GM18520 (cell line): ENCODE data around the gene PC.

Source experiments
- ATAC-seq: cut with Tn5 transposase; IDR thresholded peaks from one replicate; pipeline ENCODE4 v1.9.1; 2021; ENCODE audit not compliant: unreplicated experiment

PC gene

DNA sequence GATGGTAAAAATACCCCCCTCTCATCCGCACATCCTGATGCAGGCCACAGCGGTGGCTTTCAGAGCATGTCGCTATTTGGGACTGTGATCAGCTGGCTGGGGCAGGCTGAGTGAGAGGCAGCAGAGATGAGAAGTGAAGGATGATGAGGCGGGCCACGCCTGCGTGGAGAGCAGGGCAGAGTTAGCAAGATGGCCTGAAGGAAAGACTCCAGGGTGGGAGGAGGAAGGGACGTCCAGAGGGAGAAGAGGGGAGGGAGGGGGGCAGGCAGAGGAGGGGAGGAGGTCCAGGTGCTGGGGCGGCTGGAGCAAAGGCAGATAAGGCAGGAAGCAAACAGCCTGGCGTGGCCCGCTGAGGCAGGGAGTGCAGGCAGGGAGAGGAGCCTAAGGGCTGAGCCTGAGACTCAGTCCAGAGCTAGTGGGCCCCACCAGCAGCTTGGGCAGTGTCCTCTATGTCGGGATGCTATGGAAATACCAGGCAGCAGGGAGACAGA is 72.2 kb downstream of the PC start:
- no peak for ATAC-seq

- no peak for ATAC-seq
These were observed 72.7 kb downstream of the PC start for GRCh38 chr11:66885469-66885868.

DNA sequence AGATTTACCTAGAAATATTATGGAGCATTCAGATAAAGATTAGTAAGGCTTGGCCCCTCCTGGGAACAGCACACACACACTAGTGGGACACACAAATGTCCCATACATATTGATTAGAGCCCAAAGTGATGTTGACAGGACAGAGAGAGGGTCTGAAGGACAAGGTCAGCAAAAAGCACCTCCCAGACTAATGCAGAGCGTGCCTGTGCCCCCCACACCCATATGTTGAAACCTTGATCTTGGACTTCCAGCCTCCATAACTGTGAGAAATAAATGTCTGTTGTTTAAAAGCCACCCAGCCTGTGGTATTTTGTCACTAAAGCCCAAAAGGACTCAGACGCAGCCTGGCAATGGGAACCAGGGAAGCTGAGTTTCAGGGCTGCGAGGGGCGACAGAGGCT is 73.7 kb downstream of the PC start:
- ATAC-seq: no peak

GRCh38 chr11:66883016-66883965 is 74.9 kb downstream of the PC start:
- ATAC-seq: no peak

- ATAC-seq: no peak
These were observed 75.6 kb downstream of the PC start for GRCh38 chr11:66882561-66883015.

DNA sequence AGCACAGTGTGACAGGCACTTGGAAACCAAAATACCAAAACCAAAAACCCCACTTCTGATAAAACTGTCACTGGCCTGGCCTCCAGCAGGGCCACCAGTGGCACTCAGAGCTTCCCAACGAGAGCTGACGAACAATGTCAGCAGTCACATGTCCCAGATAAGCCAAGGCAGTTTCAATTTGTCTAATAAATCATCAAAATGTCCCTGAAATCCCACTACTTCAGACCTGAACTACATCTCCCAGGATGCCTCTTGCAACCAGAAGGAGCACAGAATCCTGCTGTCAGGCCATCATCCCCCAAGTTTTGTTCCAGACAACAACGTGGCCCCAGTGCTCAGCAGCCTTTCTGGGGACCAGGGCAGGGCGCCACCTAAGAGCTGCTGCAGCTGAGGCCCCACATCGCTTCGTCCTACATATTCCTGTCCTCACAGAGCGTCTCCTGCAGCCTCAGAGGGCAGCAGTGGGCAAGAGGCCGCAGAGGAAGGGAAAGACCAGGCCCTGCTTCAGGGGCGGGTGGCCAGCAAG is 76.2 kb downstream of the PC start:
- no peak for ATAC-seq

- ATAC-seq: no peak
These were observed 76.7 kb downstream of the PC start for GRCh38 chr11:66881451-66881835.

- ATAC-seq: no peak
These were observed 77.4 kb downstream of the PC start for GRCh38 chr11:66880496-66881450.

- no peak for ATAC-seq
These were observed 78.2 kb downstream of the PC start for GRCh38 chr11:66879999-66880398.

- ATAC-seq: no peak
These were observed 78.6 kb downstream of the PC start for GRCh38 chr11:66879583-66879982.

- ATAC-seq: no peak
These were observed 79.2 kb downstream of the PC start for GRCh38 chr11:66879000-66879399.

DNA sequence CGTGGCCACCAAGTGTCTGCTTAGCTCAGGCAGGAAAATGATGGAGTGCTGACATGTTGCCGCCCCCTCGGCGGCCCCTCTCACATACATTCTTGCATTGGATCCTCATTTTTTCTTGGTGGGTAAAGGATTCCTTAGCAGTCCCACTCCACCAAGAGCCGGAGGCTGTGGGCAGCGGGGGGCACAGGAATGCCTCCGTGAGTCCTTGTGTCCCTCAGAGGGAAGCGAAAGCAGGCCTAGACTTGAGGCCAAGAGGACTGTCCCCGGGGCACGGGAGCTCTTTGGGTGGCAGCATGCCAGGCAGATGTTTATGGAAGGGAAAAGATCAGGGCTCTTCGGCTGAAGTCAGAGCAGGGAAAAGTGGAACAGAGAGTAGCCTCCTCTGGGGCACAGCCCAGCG is 79.7 kb downstream of the PC start:
- ATAC-seq: no peak

GRCh38 chr11:66877588-66878385 is 80.4 kb downstream of the PC start:
- ATAC-seq: no peak

GRCh38 chr11:66875378-66875777 is 82.8 kb downstream of the PC start:
- ATAC-seq: no peak

DNA sequence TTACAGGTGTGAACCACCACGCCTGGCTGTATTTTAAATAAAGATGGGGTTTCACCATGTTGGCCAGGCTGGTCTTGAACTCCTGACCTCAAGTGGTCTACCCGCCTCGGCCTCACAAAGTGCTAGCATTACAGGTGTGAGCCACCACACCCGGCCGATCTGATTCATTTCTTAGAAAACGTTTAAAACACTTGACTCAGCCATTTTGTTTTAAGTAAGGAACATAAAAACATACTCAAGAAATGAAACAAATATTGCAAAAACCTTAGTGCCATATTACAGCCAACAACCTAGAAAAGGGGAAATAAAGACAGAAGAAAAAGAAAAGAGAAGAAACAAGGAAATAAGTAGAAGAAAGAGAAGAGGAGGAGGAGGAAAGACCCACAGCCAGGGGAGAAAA is 84.0 kb downstream of the PC start:
- ATAC-seq: no peak

DNA sequence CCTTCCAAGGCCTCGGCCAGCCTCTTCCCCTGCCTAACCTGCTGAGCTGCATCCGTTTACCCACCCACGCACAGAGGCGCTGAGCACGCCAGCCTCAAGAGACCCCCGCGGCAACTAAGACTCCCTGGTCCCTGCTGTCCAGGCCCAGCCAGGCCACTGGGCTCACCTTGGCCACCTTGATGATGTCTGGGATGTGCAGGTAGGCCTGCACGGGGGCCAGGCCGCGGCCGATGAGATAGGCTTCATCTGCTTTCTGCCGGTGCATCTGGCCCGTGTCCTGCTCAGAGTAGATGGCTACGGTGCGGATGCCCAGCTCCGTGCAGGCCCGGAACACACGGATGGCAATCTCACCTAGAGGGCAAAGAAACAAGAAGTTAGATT is 86.7 kb downstream of the PC start:
- no peak for ATAC-seq

DNA sequence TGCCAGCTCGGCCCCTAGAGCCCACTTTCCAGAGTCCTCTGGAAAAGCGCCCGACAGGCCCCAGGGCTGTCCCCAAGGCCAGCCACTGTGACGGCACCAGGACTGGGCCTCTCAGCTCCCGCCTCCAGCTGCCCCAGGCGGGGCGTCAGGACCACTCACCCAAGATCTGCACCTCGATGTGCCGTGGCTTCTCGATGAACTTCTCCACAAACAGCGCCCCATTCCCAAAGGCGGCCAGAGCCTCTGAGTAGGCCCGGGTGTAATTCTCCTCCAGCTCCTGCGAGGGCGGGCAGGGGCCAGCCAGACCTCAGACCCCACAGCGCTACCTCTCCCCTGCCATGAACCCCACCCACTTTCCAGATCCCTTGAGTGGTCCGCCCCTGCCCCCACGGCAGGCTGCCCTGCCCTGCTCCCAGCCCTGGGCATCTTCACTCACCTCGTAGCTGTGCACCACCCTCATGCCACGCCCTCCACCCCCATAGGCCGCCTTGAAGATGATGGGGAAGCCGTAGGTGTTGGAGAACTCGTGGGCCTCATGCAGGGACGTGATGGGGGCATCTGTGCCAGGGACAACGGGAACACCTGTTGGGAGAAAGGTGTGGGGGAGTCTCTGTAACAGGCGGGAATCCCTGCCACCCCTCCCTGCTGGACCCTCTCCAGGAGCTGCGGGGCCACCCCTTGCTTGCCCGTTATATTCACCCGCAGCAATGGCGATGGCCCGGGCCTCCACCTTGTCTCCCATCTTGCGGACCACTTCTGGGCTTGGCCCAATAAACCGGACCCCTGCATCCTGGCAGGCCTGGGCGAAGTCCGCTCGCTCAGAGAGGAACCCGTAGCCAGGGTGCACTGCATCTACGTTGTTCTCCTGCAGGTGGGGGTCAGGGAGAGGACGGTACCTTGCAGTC is 87.3 kb downstream of the PC start:
- no peak for ATAC-seq

DNA sequence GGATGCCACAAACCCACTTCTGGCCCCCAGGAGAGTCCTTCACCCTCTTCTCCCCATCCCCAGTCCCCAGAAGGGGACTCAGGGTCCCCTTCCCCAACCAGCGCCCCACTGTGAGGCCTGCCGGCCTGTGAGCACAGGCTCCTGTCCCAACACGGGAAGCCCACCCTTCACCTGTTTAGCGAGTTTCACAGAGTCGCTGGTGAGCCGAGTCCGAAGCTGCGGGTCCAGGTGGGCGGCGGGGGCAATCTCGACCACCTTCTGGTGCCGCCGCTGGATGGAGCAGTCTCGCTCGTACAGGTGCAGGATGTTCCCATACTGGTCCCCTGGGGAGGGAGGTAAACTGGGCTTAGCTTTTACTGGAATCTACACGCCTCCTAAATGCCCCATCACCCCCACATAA is 88.1 kb downstream of the PC start:
- no peak for ATAC-seq

DNA sequence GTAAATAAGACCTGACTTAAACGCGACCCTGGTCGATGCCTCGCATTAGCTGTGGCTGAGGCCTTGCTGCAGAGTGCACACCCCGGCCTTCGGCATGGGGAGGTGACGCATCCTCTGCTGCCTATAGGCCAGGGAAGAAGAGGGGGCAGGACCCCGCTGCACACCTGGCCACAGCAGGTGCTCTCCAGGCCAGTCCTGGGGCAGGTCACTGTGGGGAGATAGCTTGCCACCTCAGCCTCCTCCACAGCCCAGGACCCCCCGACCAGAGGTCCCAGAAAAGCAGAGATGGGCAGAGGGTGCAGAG is 88.7 kb downstream of the PC start:
- ATAC-seq: no peak
